ENCODE results near the gene CALCR.

DNA sequence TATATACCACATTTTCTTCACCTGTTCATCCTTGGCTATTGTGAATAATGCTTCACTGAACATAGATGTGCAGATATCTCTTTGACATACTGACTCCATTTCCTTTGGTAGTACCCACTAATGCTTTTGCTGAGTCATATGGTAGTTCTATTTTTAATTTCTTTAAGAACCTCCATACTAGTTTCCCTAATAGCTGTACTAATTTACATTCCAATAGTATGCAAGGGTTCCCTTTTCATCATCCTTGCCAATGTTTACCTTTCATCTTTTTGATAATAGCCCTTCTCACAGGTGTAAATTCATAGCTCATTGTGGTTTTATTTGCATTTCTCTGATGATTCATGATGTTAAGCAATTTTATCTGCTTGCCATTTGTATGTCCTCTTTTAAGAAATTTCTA lies 159.9 kb downstream of the CALCR start:
- TF ChIP-seq POLR2AphosphoS5 (IDR thresholded peaks at IDR 0.05; ENCODE audit: low read depth, low read length) (no peak), SIN3A (IDR thresholded peaks at IDR 0.05; ENCODE audit: borderline replicate concordance, insufficient read depth, low read length) (no peak), TAF1 (IDR thresholded peaks at IDR 0.05; ENCODE audit: borderline replicate concordance, insufficient read depth, low read length) (no peak)
- TF ChIP-seq, protein P1, sequence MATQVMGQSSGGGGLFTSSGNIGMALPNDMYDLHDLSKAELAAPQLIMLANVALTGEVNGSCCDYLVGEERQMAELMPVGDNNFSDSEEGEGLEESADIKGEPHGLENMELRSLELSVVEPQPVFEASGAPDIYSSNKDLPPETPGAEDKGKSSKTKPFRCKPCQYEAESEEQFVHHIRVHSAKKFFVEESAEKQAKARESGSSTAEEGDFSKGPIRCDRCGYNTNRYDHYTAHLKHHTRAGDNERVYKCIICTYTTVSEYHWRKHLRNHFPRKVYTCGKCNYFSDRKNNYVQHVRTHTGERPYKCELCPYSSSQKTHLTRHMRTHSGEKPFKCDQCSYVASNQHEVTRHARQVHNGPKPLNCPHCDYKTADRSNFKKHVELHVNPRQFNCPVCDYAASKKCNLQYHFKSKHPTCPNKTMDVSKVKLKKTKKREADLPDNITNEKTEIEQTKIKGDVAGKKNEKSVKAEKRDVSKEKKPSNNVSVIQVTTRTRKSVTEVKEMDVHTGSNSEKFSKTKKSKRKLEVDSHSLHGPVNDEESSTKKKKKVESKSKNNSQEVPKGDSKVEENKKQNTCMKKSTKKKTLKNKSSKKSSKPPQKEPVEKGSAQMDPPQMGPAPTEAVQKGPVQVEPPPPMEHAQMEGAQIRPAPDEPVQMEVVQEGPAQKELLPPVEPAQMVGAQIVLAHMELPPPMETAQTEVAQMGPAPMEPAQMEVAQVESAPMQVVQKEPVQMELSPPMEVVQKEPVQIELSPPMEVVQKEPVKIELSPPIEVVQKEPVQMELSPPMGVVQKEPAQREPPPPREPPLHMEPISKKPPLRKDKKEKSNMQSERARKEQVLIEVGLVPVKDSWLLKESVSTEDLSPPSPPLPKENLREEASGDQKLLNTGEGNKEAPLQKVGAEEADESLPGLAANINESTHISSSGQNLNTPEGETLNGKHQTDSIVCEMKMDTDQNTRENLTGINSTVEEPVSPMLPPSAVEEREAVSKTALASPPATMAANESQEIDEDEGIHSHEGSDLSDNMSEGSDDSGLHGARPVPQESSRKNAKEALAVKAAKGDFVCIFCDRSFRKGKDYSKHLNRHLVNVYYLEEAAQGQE (IDR thresholded peaks at IDR 0.05; ENCODE audit: insufficient read depth in 1 of 2, low read depth in 2 of 2, low read length in 2 of 2), result no peak
